ENCODE measurements around the gene LCE2A. TPM values are rescaled to one million over a fixed set of nuclear protein-coding genes. Genes with fewer than 3 reads are reported as not detected.
"Not testable (repeated sequence)": the region's sequence is repeated elsewhere in the genome, so short reads cannot be mapped to it uniquely, and the experiment has no call there.

The LCE2A gene
- total RNA-seq, 1 donor from 2014 or later, result not detected

- Histone ChIP-seq H3K4me1 (no peaks in the 10 kb centered on the region), H3K27ac (no peak overlapping the region), H3K36me3 (no peaks in the 10 kb centered on the region), H3K4me3 (no peak overlapping the region), H3K27me3 (no peaks in the 10 kb centered on the region), H3K9me3 (no peaks in the 10 kb centered on the region)
- no peak for TF ChIP-seq POLR2A (IDR thresholded peaks at IDR 0.05)
- TF ChIP-seq POLR2AphosphoS5 (IDR thresholded peaks at IDR 0.05; ENCODE audit: insufficient read depth in 1 of 2, low read depth in 1 of 2), result no peak
- no peak for TF ChIP-seq CTCF (IDR thresholded peaks at IDR 0.05)
- DNase-seq (ENCODE audit: extremely low spot score in 2 of 2), result no peak
- intact Hi-C loops (cut with DNase I), result no loop called here
Observed at GRCh38 chr1:152683846-152684245, 14.3 kb upstream of the LCE2A start.

- H3K36me3 ChIP-seq; H3K9me3 ChIP-seq; intact Hi-C loops (cut with DNase I); H3K27ac ChIP-seq; DNase-seq (ENCODE audit: extremely low spot score in 2 of 2); H3K4me3 ChIP-seq; H3K4me1 ChIP-seq; H3K27me3 ChIP-seq: not testable (repeated sequence)
Observed at GRCh38 chr1:152685823-152686222, 12.3 kb upstream of the LCE2A start, which contains the start of gene LCE2B. TSS of gene LCE2B (plus strand) at chr1:152686123. CDS start at chr1:152686844, 721 bp downstream.

- Histone ChIP-seq H3K27me3 (no peaks in the 10 kb centered on the region), H3K36me3 (no peaks in the 10 kb centered on the region), H3K27ac (no peak overlapping the region), H3K9me3 (no peaks in the 10 kb centered on the region), H3K4me1 (no peaks in the 10 kb centered on the region), H3K4me3 (no peak overlapping the region)
- TF ChIP-seq POLR2A (IDR thresholded peaks at IDR 0.05) (no peak), POLR2AphosphoS5 (IDR thresholded peaks at IDR 0.05; ENCODE audit: insufficient read depth in 1 of 2, low read depth in 1 of 2) (no peak), CTCF (IDR thresholded peaks at IDR 0.05) (no peak)
- intact Hi-C loops (cut with DNase I), result no loop called here
- DNase-seq (ENCODE audit: extremely low spot score in 2 of 2), result no peak
Observed at GRCh38 chr1:152699746-152700145, 1.6 kb downstream of the LCE2A start.

GRCh38 chr1:152707860-152708259, 9.7 kb downstream of the LCE2A start, which contains the start of gene LCE4A:
TSS of gene LCE4A (plus strand) at chr1:152708160. CDS start at chr1:152709076, 916 bp downstream.
- TF ChIP-seq POLR2AphosphoS5 (IDR thresholded peaks at IDR 0.05; ENCODE audit: insufficient read depth in 1 of 2, low read depth in 1 of 2), result no peak
- TF ChIP-seq POLR2A (IDR thresholded peaks at IDR 0.05), result no peak
- TF ChIP-seq CTCF (IDR thresholded peaks at IDR 0.05), result no peak
- no peak within 1 kb of the TSS for H3K4me3 ChIP-seq
- intact Hi-C loops (cut with DNase I), result no loop called here
- DNase-seq (ENCODE audit: extremely low spot score in 2 of 2), result no peak
- no peaks in the 10 kb centered on the region for H3K9me3 ChIP-seq
- no peaks in the 10 kb centered on the region for H3K27me3 ChIP-seq
- no peaks in the 10 kb centered on the region for H3K4me1 ChIP-seq
- H3K27ac ChIP-seq, result no peak within 1 kb of the TSS
- no peaks in the 10 kb centered on the region for H3K36me3 ChIP-seq

- intact Hi-C loops (cut with DNase I), result no loop called here
- no peak overlapping the region for H3K4me3 ChIP-seq
- no peaks in the 10 kb centered on the region for H3K36me3 ChIP-seq
- TF ChIP-seq POLR2AphosphoS5 (IDR thresholded peaks at IDR 0.05; ENCODE audit: insufficient read depth in 1 of 2, low read depth in 1 of 2), result no peak
- no peak for TF ChIP-seq POLR2A (IDR thresholded peaks at IDR 0.05)
- no peak for TF ChIP-seq CTCF (IDR thresholded peaks at IDR 0.05)
- no peaks in the 10 kb centered on the region for H3K4me1 ChIP-seq
- DNase-seq (ENCODE audit: extremely low spot score in 2 of 2), result no peak
- no peaks in the 10 kb centered on the region for H3K27me3 ChIP-seq
- no peaks in the 10 kb centered on the region for H3K9me3 ChIP-seq
- no peak overlapping the region for H3K27ac ChIP-seq
Observed at GRCh38 chr1:152718238-152718637, 20.1 kb downstream of the LCE2A start.

Data from vagina (tissue), 2 donors.